CD4-positive, CD25-positive, alpha-beta regulatory T cell (primary cell): ENCODE measurements around the gene SMAD7. TPM values are rescaled to one million over a fixed set of nuclear protein-coding genes. Genes with fewer than 3 reads are reported as not detected.
A peak's percentile ranks its signal among the peaks of the same experiment; 100 is the strongest.

Experiments
- ATAC-seq, 2 donors: fragments of 150-1000 bp; cut with Tn5 transposase; one replicate each; pipeline ENCODE4 v1.10.0; 2021; ENCODE audit warnings: low read depth in 2 of 2, moderate number of reproducible peaks in 2 of 2, moderate library complexity in 1 of 2
- DNase-seq, 3 donors: peaks; one replicate each; pipeline versions ENCODE4 v3.0.0 to v3.0.0-alpha.2; 2012 to 2022; ENCODE audit warnings: mixed read lengths in 1 of 3
- H3K27ac ChIP-seq: one replicate; pipeline ENCODE4 v1.7.0; 2013; ENCODE audit warnings: mild to moderate bottlenecking, low read length; ENCODE audit not compliant: insufficient read depth, poor library complexity, severe bottlenecking
- H3K27me3 ChIP-seq: one replicate; pipeline ENCODE4 v1.7.0; 2013; ENCODE audit warnings: low read length; ENCODE audit not compliant: control insufficient read depth, insufficient read depth
- H3K36me3 ChIP-seq: one replicate; pipeline ENCODE4 v1.7.0; 2013; ENCODE audit warnings: mild to moderate bottlenecking, low read length, moderate library complexity; ENCODE audit not compliant: control insufficient read depth, insufficient read depth
- H3K4me1 ChIP-seq: 2 replicates; pipeline ENCODE4 v1.7.0; 2013; ENCODE audit warnings: mild to moderate bottlenecking, low read length; ENCODE audit not compliant: insufficient read depth, control insufficient read depth, poor library complexity, severe bottlenecking
- H3K4me3 ChIP-seq: one replicate; pipeline ENCODE4 v1.7.0; 2013; ENCODE audit warnings: low read depth, mild to moderate bottlenecking, low read length, moderate library complexity
- H3K9me3 ChIP-seq, 2 experiments: 1 replicate in 1 of 2; 2 replicates in 1 of 2; pipeline ENCODE4 v1.7.0; 2013; ENCODE audit warnings: low read length in 2 of 2, mild to moderate bottlenecking in 1 of 2, moderate library complexity in 1 of 2; ENCODE audit not compliant: control insufficient read depth in 2 of 2
- H3K27ac Mint-ChIP-seq, 3 donors: one replicate each; pipeline ENCODE4 v1.8.0; 2020 to 2022; ENCODE audit warnings: mild to moderate bottlenecking in 3 of 3, mixed read lengths in 3 of 3, moderate library complexity in 2 of 3
- H3K27me3 Mint-ChIP-seq: one replicate; pipeline ENCODE4 v1.8.0; 2022; ENCODE audit warnings: mild to moderate bottlenecking, mixed read lengths
- H3K36me3 Mint-ChIP-seq: one replicate; pipeline ENCODE4 v1.8.0; 2020; ENCODE audit warnings: mixed read lengths
- H3K4me1 Mint-ChIP-seq, 4 donors: one replicate each; pipeline ENCODE4 v1.8.0; 2020 to 2022; ENCODE audit warnings: mixed read lengths in 4 of 4, mild to moderate bottlenecking in 1 of 4
- H3K4me3 Mint-ChIP-seq, 4 donors: one replicate each; pipeline ENCODE4 v1.8.0; 2020 to 2022; ENCODE audit warnings: mild to moderate bottlenecking in 4 of 4, mixed read lengths in 4 of 4, moderate library complexity in 3 of 4
- H3K9me3 Mint-ChIP-seq, 7 donors: one replicate each; pipeline ENCODE4 v1.8.0; 2020 to 2022; ENCODE audit warnings: mixed read lengths in 7 of 7, mild to moderate bottlenecking in 3 of 7, moderate library complexity in 2 of 7
- polyA plus RNA-seq, 4 donors: library from polyadenylated mRNA; unstranded; fragments of 300-500 nt; fragmentation: Illumina TruSeq; gene quantifications; one replicate each; pipeline ENCODE4 v1.2.3, GENCODE V29; 2021
- total RNA-seq: library from RNA; stranded (reverse); gene quantifications from one replicate; pipeline ENCODE4 v1.2.3, GENCODE V29; 2022

SMAD7 gene
- total and polyA plus RNA-seq, 5 donors from 2014 or later = 1.7 to 64.0 (median 7.0) TPM

DNA sequence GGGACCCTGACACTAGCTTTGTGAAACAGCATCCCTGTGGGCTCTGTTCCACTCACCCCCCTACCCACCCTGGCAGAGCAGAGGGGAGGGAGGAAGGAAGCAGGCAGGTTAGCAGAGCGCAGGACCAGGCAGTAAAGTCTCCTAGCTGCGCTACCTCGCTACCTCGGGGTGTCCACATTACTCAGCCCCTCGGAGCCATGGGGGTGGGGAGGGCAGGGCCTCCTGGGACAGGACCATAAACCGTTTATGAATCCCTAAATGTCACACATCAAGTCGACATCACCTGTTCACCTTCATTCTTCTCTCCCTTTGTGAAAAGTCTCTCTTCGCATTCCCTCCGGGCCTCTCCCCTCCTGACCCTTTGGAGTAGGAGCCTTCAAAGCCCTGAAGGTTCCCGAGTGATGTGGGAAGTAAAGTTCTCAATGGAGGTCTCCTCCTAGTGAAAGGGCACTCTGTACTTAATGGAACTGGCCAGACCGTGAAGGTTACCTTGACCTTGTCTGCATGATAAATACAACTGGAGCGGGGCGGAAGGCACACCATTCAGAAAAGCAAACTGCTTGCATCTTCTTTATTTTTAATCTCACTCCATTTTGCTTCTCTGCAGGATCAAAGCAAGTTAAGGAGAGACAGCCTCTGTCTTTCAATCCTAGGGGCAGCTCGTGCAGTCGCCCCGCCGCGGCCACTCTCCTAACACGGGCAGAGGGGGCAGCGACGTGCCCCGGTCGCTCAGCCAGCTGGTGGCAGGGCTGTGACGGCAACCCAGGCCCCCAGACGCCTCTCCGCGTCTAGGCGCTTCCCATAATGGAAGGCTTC lies 23.7 kb upstream of the SMAD7 start:
- Histone ChIP-seq H3K36me3 (no peaks in the 10 kb centered on the region), H3K27me3 (peaks cover 7% of the 10 kb centered on the region), H3K9me3 (no peaks in the 10 kb centered on the region), H3K27ac (no peak overlapping the region), H3K4me1 (peaks cover 13% of the 10 kb centered on the region), H3K4me3 (no peak overlapping the region)
- peaks cover 0 to 3% (median 0%) of the 10 kb centered on the region in 7 donors for H3K9me3 Mint-ChIP-seq
- H3K4me1 Mint-ChIP-seq = peaks cover 0 to 15% (median under 1%) of the 10 kb centered on the region in 4 donors
- peak overlapping the region; percentile 78 to 90 (median 86) for H3K4me3 Mint-ChIP-seq
- no peak overlapping the region for H3K27ac Mint-ChIP-seq
- ATAC-seq (no peak), DNase-seq (no peak)
- no peaks in the 10 kb centered on the region for H3K36me3 Mint-ChIP-seq
- peaks cover 45% of the 10 kb centered on the region for H3K27me3 Mint-ChIP-seq

DNA sequence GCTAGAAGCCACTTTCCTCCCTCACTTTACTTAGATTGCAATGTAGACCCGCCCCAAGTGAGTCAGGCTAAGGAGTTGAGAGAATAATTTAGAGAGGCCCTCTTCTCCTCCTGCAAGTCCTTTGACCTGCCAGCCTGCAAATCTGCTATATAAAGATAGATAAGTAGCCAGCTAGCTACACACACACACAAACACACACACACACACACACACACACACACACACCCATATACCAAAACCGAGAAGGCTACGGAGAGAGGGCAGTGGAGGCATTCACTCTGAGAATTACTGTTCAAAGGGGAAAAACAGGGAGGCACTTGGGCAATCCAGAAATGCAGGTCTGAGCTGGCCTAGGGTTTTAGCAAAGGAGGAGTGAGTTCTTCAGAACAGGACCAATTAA lies 23.0 kb upstream of the SMAD7 start:
- H3K9me3 Mint-ChIP-seq = no peaks in the 10 kb centered on the region
- H3K36me3 ChIP-seq = no peaks in the 10 kb centered on the region
- H3K4me3 ChIP-seq = no peak overlapping the region
- H3K4me3 Mint-ChIP-seq = peak overlapping the region in 3 of 4 donors; percentile 39 to 78 (median 74)
- ATAC-seq = no peak
- DNase-seq = no peak
- peaks cover 42% of the 10 kb centered on the region for H3K27me3 Mint-ChIP-seq
- peaks cover 13% of the 10 kb centered on the region for H3K4me1 ChIP-seq
- H3K27ac ChIP-seq = no peak overlapping the region
- H3K4me1 Mint-ChIP-seq = peaks cover 0 to 15% (median under 1%) of the 10 kb centered on the region in 4 donors
- peaks cover 7% of the 10 kb centered on the region for H3K27me3 ChIP-seq
- no peaks in the 10 kb centered on the region for H3K36me3 Mint-ChIP-seq
- no peaks in the 10 kb centered on the region for H3K9me3 ChIP-seq
- H3K27ac Mint-ChIP-seq = no peak overlapping the region

DNA sequence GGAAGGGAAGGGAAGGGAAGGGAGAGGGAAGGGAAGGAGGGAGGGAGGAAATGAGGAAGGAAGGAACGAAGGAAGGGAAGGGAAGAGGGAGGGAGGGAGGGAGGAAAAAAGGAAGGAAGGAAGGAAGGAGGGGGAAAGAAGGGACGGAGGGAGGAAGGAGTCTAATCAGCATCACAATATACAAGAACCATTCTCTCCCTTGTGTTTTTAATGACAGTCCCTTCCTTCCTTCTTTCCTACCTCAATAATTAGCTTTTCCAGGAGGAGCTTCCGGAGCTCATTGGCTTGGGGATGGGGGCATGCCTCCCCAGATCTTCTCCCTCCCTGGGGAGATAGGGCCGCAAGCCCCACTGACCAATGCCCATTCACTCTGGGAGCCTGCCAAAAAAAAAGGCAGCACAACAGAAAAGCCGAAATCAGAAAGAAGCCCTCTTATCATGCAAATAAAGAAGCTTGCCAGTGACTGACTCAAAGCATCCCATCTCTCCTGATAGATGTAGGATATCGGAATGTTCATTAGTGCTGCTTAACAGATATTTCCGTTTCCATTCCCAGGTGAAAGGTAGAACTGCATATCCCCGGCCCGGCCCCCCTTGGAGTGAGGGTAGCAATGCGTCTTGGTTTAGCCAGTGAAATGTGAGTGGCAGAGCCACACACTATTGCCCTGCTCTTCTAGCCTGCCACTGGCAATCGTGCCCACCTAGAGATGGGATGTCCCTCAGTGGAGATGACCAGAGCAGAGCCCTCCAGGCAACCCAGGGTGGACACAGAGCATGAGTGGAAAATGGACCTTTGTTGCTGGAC lies 17.8 kb upstream of the SMAD7 start:
- no peaks in the 10 kb centered on the region for H3K4me1 ChIP-seq
- H3K9me3 ChIP-seq = no peaks in the 10 kb centered on the region
- Mint-ChIP-seq H3K27me3 (peaks cover 25% of the 10 kb centered on the region), H3K4me3 (no peak overlapping the region), H3K9me3 (no peaks in the 10 kb centered on the region), H3K27ac (no peak overlapping the region), H3K4me1 (peaks cover 0 to 2% (median 0%) of the 10 kb centered on the region in 4 donors), H3K36me3 (no peaks in the 10 kb centered on the region)
- no peak overlapping the region for H3K27ac ChIP-seq
- H3K27me3 ChIP-seq = no peaks in the 10 kb centered on the region
- H3K36me3 ChIP-seq = no peaks in the 10 kb centered on the region
- DNase-seq = no peak
- ATAC-seq = no peak
- no peak overlapping the region for H3K4me3 ChIP-seq

DNA sequence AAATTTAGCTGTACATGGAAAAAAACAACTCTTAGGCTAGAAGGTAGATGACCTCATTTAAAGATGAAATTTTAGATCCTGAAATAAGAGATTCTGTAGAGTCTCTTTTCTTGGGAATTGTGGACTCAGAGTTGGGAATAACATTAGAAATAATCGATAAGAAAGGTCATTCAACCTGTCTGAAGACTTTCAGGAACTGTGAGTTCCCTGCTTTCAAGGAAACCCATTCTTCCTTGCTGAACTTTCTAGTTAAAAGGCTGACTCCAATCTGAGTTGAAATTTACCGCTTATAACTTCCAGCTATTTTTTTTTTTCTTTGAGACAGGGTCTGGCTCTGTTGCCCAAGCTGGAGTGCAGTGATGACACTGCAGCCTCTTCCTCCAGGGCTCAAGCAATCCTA lies 16.8 kb upstream of the SMAD7 start:
- Mint-ChIP-seq H3K4me1 (peaks cover 0 to 3% (median 0%) of the 10 kb centered on the region in 4 donors), H3K27ac (no peak overlapping the region), H3K4me3 (no peak overlapping the region), H3K36me3 (no peaks in the 10 kb centered on the region), H3K9me3 (no peaks in the 10 kb centered on the region), H3K27me3 (peaks cover 19% of the 10 kb centered on the region)
- ATAC-seq = no peak
- no peak for DNase-seq
- Histone ChIP-seq H3K4me1 (no peaks in the 10 kb centered on the region), H3K9me3 (no peaks in the 10 kb centered on the region), H3K27me3 (no peaks in the 10 kb centered on the region), H3K36me3 (no peaks in the 10 kb centered on the region), H3K27ac (no peak overlapping the region), H3K4me3 (no peak overlapping the region)

DNA sequence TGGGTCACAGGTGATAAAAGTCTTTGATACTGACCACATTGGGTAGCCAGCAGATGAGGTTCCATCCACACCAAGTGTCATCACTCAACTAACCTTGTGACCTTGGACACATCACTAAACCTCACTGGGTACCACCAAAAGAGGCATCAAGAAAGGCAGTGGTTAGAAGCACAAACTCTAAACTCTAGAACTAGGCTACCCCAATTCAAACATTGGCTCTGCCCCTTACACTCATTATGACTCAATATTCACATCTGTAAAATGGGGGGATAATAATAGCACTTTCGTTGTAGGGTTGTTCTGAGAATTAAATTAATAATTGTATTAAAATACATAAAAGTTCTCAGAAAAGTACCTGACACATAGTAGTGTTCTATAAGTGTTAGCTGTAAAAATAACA lies 15.8 kb upstream of the SMAD7 start:
- H3K36me3 ChIP-seq = no peaks in the 10 kb centered on the region
- DNase-seq (no peak), ATAC-seq (no peak)
- Mint-ChIP-seq H3K4me1 (peaks cover 0 to 9% (median 0%) of the 10 kb centered on the region in 4 donors), H3K9me3 (no peaks in the 10 kb centered on the region), H3K36me3 (no peaks in the 10 kb centered on the region), H3K27ac (no peak overlapping the region), H3K27me3 (peaks cover 19% of the 10 kb centered on the region), H3K4me3 (no peak overlapping the region)
- H3K4me1 ChIP-seq = no peaks in the 10 kb centered on the region
- no peak overlapping the region for H3K4me3 ChIP-seq
- no peak overlapping the region for H3K27ac ChIP-seq
- no peaks in the 10 kb centered on the region for H3K9me3 ChIP-seq
- no peaks in the 10 kb centered on the region for H3K27me3 ChIP-seq

DNA sequence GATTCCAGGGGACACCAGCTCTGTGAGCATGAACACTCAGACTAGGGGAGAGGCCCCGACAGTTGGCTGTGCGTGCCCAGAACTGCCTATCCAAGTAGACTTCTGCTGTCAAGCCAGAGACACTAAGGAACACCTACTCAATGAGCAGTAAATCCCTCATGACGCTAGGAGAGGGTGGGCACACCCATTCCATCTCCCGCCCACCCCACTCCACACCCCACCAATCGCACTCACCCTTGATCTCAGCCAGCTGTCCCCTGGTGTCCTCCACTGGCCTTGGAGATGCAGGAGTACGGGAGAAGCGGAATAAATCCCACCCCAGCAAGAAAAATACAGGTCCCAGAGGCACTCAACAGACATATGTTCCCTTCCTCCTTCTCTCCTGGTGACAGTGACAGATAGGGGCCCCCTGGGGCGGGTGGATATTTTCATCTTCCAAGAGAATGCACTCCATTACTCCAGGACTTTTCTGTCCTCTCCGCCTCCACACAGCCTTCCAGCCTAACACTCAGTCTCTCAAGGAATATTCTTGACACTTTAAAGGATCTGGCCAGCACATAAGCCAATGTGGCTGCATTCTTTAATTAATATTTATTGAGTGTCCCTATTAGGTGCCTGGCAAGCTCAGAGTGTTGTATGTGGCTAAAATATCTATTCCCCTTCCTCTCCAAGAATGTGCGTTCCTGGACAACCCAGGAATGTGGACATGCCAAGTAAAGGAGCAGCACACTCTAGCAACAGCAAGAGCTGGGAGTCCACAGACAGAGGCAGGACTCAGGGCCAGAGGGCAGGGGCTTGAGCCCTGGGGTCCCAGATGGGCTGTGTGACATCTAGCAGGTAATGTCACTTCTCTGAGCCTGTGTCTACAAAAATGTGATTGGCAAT lies 13.1 kb upstream of the SMAD7 start:
- H3K27me3 ChIP-seq = no peaks in the 10 kb centered on the region
- Mint-ChIP-seq H3K4me3 (no peak overlapping the region), H3K27me3 (peaks cover 24% of the 10 kb centered on the region), H3K9me3 (no peaks in the 10 kb centered on the region), H3K4me1 (peaks cover 0 to 7% (median 0%) of the 10 kb centered on the region in 4 donors), H3K36me3 (no peaks in the 10 kb centered on the region), H3K27ac (no peak overlapping the region)
- H3K36me3 ChIP-seq = no peaks in the 10 kb centered on the region
- no peak for ATAC-seq
- no peak for DNase-seq
- no peak overlapping the region for H3K27ac ChIP-seq
- no peak overlapping the region for H3K4me3 ChIP-seq
- H3K4me1 ChIP-seq = no peaks in the 10 kb centered on the region
- H3K9me3 ChIP-seq = no peaks in the 10 kb centered on the region

DNA sequence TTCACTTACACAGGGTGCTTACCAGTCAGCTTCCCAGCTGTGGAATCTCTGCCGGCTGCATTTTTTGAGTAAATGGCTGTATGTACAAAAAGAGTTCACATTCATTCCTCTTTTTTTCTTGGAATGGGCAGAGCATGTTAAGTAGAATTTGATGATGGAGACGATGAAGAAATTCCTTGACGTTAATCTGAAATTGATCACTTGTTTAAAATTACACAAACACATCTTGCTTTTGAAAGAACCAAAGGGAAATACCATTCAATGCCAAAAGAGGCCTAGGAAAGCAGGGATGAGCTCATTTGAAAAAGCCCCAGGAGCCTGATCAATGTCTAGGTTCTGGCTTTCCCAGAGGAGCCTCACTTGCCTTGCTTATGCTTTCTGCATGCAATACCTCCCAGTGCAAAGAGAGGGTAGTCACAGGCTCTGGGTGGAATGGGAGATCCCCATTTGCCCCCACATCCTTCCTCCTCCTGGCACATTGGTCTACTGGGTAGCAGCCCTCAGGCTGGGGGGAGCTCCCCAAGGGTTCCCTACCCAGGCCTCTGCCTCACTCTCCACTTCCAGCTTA lies 12.3 kb upstream of the SMAD7 start:
- H3K27me3 ChIP-seq = no peaks in the 10 kb centered on the region
- H3K27me3 Mint-ChIP-seq = peaks cover 17% of the 10 kb centered on the region
- H3K4me1 ChIP-seq = no peaks in the 10 kb centered on the region
- no peak overlapping the region for H3K27ac Mint-ChIP-seq
- H3K9me3 Mint-ChIP-seq = no peaks in the 10 kb centered on the region
- ATAC-seq (peak; percentile 45 to 56), DNase-seq (no peak)
- no peaks in the 10 kb centered on the region for H3K36me3 Mint-ChIP-seq
- no peaks in the 10 kb centered on the region for H3K36me3 ChIP-seq
- H3K4me3 ChIP-seq = no peak overlapping the region
- H3K4me3 Mint-ChIP-seq = no peak overlapping the region
- no peaks in the 10 kb centered on the region for H3K9me3 ChIP-seq
- H3K4me1 Mint-ChIP-seq = peaks cover 0 to 7% (median 0%) of the 10 kb centered on the region in 4 donors
- H3K27ac ChIP-seq = no peak overlapping the region
